T follicular helper cell (primary cell): ENCODE measurements around the gene ZNRD2.
"Not testable (repeated sequence)": the region's sequence is repeated elsewhere in the genome, so short reads cannot be mapped to it uniquely, and the experiment has no call there.

ENCODE experiments used
- DNase-seq: peaks from one replicate; pipeline ENCODE4 v3.0.0-alpha.2; 2020; ENCODE audit warnings: low read depth
- total RNA-seq, 2 experiments: gene quantifications; one replicate each; lab custom pipeline; 2026; lab: John Stamatoyannopoulos, UW

The ZNRD2 gene, protein sequence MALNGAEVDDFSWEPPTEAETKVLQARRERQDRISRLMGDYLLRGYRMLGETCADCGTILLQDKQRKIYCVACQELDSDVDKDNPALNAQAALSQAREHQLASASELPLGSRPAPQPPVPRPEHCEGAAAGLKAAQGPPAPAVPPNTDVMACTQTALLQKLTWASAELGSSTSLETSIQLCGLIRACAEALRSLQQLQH
- 19.1 to 47.4 reads per million in 2 experiments for total RNA-seq

- peak; percentile 97 for DNase-seq
These were observed at the start of gene ZNRD2 for GRCh38 chr11:65569973-65570918. Gene ZNRD2 (plus strand): TSS chr11:65570477. CDS start chr11:65570492, 15 bp downstream.

DNA sequence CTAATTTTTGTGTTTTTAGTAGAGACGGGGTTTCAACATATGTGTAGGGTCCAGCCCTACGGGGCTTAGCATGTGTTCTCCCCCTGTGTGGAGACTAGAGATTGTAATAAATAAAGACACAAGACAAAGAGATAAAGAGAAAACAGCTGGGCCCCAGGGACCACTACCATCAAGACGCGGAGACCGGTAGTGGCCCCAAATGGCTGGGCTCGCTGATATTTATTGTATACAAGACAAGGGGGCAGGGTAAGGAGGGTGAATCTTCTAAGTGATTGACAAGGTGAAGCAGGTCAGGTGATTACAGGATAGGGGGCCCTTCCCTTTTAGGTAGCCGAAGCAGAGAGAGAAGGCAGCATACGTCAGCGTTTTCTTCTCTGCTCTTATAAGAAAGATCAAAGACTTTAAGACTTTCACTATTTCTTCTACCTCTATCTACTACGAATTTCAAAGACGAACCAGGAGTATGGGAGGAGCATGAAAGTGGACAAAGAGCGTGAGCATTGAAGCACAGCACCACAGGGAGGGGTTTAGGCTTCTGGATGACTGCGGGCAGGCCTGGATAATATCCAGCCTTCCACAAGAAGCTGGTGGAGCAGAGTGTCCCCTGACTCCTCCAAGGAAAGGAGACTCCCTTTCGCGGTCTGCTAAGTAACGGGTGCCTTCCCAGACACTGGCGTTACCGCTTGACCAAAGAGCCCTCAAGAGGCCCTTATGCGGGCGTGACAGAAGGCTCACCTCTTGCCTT, 48.3 kb upstream of the ZNRD2 start:
- not testable (repeated sequence) for DNase-seq

- not testable (repeated sequence) for DNase-seq
These were observed 47.3 kb upstream of the ZNRD2 start for GRCh38 chr11:65522718-65523630.

DNA sequence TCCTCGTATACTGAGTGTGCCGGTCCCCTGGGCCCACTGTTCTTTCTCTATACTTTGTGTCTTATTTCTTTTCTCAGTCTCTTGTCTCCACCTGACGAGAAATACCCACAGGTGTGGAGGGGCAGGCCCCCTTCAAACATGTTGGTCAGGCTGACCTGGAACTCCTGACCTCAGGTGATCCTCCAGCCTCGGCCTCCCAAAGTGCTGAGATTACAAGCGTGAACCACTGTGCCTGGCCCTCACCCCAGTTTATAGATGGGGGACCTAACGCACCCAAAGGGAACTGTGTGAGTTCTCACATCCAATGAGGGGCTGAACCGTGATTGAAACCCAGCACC, 46.7 kb upstream of the ZNRD2 start:
- not testable (repeated sequence) for DNase-seq

DNA sequence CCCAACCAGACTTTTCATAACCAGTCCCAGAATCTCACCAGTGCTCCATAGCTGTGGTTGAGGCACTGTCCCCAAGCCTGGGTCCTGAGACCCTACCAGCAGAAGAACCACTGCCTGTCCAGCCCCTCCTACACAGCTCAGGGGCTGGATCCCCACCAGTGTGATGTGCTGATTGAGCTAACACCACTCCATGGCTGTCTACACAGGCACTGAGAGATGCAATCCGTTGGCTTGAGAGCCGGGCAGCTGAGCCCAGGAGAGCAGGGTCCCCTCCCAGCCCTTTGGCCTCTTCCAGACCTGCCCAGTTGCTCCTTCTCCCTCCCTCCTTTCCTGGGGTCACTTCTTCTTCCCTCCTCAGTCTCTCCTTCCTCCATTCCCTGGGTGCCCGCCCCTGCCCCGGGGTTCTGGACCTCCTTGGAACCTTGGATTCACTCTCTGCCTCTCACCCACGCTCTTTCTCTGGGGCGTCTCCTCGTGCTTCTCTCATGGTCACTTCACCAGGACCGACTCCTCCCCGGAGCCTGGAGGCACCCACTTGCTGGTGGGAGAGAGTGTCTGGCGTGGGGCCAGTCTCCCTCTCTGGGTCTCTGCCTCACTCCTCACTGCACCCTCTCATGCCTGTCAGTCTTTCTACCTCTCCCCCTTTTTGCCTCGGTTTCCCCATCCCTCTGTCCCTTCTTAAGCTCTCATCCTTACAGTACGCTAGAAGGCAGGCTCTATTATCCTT, 46.1 kb upstream of the ZNRD2 start:
- no peak for DNase-seq

DNA sequence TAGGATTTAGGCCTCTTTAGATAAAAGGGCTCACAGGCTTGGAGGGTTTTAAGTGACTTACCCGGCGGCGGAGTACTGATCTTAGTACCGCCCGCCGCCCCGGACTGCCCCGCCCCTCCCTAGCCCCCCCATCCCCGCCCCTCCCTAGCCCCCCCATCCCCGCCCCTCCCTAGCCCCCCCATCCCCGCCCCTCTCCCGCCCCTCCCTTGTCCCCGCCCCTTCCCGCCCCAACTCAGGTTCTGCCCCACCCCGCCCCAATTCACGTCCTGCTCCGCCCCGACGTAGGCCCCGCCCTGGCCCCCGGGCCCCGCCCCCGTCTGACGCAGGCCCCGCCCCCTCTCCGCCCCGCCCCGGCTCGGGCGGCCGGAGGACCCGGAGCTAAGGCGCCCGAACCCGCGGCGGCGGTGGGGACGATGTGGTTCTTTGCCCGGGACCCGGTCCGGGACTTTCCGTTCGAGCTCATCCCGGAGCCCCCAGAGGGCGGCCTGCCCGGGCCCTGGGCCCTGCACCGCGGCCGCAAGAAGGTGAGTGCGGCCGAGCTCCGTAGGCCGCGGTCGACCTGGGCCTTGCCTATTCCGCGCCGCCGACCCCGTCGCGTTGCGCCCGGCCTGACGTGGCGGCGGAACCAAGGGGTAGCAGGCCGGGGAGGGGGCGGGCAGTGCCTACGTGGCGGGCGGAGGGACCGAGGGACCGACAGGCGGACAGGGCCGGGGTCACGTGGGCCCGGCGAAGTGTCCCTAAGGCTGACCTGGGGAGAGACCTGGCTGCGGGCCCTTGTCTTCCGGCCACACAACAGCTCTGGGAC, 45.3 kb upstream of the ZNRD2 start, which contains the start of gene SCYL1:
Gene SCYL1, plus strand, starts transcription at position 343 of the 805 bp plus-strand sequence. Its CDS starts 71 bp downstream, at position 414.
- peak; percentile 79 for DNase-seq

DNA sequence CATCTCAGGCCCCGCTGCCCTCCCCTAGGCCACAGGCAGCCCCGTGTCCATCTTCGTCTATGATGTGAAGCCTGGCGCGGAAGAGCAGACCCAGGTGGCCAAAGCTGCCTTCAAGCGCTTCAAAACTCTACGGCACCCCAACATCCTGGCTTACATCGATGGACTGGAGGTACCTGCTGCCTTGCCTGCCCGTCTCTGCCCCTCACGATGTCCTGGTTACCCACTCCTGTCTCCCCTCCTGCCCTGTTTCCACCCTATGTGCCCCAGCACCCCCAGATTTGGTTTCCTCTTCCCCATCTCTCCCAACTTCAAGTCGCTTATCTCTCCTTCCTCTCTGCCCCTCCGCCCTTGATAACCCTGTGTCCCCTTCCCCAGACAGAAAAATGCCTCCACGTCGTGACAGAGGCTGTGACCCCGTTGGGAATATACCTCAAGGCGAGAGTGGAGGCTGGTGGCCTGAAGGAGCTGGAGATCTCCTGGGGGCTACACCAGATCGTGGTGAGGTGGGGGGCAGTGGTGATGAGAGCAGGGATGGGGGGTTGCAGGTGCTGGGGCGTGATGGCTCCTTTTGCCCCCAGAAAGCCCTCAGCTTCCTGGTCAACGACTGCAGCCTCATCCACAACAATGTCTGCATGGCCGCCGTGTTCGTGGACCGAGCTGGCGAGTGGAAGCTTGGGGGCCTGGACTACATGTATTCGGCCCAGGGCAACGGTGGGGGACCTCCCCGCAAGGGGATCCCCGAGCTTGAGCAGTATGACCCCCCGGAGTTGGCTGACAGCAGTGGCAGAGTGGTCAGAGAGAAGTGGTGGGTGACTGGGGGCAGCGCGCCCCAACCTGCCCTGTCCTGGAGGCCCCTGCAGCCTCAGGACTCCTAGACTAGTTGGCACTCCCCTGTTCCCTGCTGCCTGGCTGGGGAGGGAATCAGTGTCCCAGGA, 44.5 kb upstream of the ZNRD2 start:
- DNase-seq, result no peak

- DNase-seq, result no peak
These were observed 43.5 kb upstream of the ZNRD2 start for GRCh38 chr11:65526744-65527143.

DNA sequence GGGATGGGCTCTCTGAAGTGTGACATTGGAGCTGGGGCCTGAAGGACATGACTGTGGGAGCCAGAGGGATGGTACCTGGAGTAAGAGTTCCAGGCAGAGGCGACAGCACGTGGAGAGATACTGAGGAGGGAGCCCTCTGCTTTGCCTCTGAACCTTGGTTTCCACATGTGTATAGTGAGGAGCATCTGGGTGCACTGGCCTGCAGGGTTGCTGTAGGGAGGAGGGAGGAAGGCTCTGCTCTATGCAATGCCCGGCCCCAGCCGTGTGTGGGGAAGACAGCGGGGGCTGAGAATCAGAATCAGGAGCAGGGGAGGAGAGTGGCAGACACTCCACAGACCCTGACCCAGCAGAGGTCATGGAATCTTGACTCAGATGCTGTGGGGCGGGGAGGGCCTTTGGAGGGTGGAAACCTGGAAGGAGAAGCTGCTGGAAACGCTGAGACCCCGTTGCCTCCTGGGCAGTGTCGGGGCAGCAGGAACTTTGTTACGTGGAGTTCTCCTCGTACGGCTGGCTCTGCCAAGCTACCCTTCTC, 41.4 kb upstream of the ZNRD2 start:
- DNase-seq, result no peak

GRCh38 chr11:65529475-65530156, 40.7 kb upstream of the ZNRD2 start:
- DNase-seq, result no peak

GRCh38 chr11:65530157-65530496, 40.1 kb upstream of the ZNRD2 start:
- no peak for DNase-seq

GRCh38 chr11:65532388-65533064, 37.8 kb upstream of the ZNRD2 start:
- DNase-seq, result no peak

GRCh38 chr11:65535102-65535501, 35.2 kb upstream of the ZNRD2 start:
- DNase-seq, result no peak

DNA sequence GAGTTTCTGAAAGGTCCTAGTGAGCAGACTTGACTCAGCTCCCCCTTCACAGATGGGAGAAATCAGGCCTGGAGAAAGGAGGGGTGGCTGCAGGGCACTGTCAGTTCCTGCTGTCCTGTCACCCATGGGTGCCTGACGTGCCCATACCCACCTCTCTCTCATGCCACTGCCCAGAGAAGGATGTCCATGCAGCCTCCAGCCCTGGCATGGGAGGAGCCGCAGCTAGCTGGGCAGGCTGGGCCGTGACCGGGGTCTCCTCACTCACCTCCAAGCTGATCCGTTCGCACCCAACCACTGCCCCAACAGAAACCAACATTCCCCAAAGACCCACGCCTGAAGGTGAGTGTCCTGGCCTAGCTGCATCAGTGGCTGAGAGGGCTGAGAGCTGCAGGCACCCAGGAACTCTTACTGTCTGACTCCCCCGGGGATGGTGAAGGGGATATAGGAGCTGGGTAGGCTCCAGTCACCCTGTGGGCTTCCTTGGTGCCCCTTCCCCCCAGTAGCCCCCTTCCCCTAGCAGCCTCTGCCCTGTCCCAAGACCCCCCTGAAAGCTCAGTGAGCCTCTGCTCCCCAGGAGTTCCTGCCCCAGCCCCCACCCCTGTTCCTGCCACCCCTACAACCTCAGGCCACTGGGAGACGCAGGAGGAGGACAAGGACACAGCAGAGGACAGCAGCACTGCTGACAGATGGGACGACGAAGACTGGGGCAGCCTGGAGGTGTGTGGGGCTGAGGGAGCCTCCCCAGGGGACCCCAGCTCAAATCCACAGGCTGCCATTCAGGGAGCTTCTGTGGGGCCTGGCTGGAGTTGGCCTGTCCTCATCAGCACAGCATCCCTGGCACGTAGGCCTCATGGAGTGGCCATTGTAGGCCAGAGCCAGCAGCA, 33.6 kb upstream of the ZNRD2 start:
- no peak for DNase-seq

DNA sequence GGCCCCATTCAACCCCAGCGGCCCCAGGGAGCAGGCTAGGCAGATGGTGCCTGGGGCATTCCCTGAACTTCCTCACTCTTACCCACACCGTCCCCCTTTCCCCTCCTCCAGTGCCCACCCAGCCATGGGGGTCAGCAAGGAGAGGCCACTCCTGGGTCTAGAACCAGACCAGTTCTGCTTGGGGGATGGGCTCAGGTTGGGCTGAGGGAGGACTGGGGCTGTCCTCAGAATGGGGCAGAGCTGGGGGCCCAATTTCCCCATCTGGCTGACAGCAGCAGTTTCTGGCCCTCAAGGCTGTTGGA, 33.0 kb upstream of the ZNRD2 start:
- no peak for DNase-seq

DNA sequence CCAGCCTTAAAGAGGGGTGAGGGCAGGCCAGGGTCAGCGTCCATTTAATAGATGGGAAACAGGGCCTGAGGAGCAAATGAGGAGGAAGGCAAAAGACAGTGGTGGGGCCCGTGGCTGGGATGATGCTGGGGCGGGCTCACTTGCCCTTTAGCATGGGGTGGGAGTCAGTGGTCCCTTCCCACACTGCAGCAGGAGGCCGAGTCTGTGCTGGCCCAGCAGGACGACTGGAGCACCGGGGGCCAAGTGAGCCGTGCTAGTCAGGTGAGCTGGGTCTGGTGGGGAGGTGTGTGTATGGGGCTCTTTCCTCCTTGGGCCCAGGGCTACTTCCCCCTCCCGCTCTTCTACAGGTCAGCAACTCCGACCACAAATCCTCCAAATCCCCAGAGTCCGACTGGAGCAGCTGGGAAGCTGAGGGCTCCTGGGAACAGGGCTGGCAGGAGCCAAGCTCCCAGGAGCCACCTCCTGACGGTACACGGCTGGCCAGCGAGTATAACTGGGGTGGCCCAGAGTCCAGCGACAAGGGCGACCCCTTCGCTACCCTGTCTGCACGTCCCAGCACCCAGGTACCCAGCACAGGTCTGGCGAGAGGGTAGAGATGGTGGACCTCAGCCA, 32.6 kb upstream of the ZNRD2 start:
- DNase-seq, result no peak
